ENCODE measurements around the gene HOXD1. TPM values are rescaled to one million over a fixed set of nuclear protein-coding genes. Genes with fewer than 3 reads are reported as not detected.

Gene HOXD1
- total RNA-seq, 2 donors from 2014 or later: 0.18 TPM

DNA sequence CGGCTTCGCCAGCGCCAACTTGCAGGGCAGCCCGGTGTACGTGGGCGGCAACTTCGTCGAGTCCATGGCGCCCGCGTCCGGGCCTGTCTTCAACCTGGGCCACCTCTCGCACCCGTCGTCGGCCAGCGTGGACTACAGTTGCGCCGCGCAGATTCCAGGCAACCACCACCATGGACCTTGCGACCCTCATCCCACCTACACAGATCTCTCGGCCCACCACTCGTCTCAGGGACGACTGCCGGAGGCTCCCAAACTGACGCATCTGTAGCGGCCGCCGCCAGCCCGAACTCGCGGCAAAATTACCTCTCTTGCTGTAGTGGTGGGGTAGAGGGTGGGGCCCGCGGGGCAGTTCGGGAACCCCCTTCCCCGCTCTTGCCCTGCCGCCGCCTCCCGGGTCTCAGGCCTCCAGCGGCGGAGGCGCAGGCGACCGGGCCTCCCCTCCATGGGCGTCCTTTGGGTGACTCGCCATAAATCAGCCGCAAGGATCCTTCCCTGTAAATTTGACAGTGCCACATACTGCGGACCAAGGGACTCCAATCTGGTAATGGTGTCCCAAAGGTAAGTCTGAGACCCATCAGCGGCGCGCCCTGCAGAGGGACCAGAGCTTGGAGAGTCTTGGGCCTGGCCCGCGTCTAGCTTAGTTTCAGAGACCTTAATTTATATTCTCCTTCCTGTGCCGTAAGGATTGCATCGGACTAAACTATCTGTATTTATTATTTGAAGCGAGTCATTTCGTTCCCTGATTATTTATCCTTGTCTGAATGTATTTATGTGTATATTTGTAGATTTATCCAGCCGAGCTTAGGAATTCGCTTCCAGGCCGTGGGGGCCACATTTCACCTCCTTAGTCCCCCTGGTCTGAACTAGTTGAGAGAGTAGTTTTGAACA is 16.2 kb upstream of the HOXD1 start:
- Mint-ChIP-seq H3K27ac (no peak overlapping the region), H3K9me3 (no peaks in the 10 kb centered on the region), H3K4me3 (peak overlapping the region; percentile 45), H3K27me3 (ENCODE audit: insufficient read depth) (peaks cover 100% of the 10 kb centered on the region), H3K4me1 (peaks cover 29% of the 10 kb centered on the region), H3K36me3 (ENCODE audit: low read depth) (no peaks in the 10 kb centered on the region)
- 8 to 10% methylated on average over 26 to 60 of the region's 60 CpGs for WGBS, 2 experiments (ENCODE audit: insufficient coverage in 1 of 2, insufficient read length in 1 of 2)
- DNase-seq: peak; percentile 75
- Histone ChIP-seq H3K4me3 (ENCODE audit: low read length) (no peak overlapping the region), H3K27ac (ENCODE audit: low read depth, low read length) (no peak overlapping the region), H3K9me3 (ENCODE audit: control insufficient read depth, low read length) (no peaks in the 10 kb centered on the region), H3K4me1 (ENCODE audit: control insufficient read depth, insufficient read depth, low read length) (peaks cover 16% of the 10 kb centered on the region), H3K27me3 (ENCODE audit: control insufficient read depth, insufficient read depth, low read length, poor library complexity, severe bottlenecking) (peaks cover 100% of the 10 kb centered on the region), H3K36me3 (ENCODE audit: control insufficient read depth, insufficient read depth, low read length) (no peaks in the 10 kb centered on the region), H3K9ac (ENCODE audit: extremely low read depth, low read length, poor library complexity, severe bottlenecking) (no peak overlapping the region)
- TF ChIP-seq, protein P1, sequence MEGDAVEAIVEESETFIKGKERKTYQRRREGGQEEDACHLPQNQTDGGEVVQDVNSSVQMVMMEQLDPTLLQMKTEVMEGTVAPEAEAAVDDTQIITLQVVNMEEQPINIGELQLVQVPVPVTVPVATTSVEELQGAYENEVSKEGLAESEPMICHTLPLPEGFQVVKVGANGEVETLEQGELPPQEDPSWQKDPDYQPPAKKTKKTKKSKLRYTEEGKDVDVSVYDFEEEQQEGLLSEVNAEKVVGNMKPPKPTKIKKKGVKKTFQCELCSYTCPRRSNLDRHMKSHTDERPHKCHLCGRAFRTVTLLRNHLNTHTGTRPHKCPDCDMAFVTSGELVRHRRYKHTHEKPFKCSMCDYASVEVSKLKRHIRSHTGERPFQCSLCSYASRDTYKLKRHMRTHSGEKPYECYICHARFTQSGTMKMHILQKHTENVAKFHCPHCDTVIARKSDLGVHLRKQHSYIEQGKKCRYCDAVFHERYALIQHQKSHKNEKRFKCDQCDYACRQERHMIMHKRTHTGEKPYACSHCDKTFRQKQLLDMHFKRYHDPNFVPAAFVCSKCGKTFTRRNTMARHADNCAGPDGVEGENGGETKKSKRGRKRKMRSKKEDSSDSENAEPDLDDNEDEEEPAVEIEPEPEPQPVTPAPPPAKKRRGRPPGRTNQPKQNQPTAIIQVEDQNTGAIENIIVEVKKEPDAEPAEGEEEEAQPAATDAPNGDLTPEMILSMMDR (conservative IDR thresholded peaks at IDR 0.05): no peak

GRCh38 chr2:176172895-176173566 is 15.4 kb upstream of the HOXD1 start:
- no peaks in the 10 kb centered on the region for H3K9me3 Mint-ChIP-seq
- Histone ChIP-seq H3K9me3 (ENCODE audit: control insufficient read depth, low read length) (no peaks in the 10 kb centered on the region), H3K36me3 (ENCODE audit: control insufficient read depth, insufficient read depth, low read length) (no peaks in the 10 kb centered on the region), H3K27me3 (ENCODE audit: control insufficient read depth, insufficient read depth, low read length, poor library complexity, severe bottlenecking) (peaks cover 100% of the 10 kb centered on the region), H3K4me3 (ENCODE audit: low read length) (no peak overlapping the region), H3K4me1 (ENCODE audit: control insufficient read depth, insufficient read depth, low read length) (peaks cover 16% of the 10 kb centered on the region), H3K27ac (ENCODE audit: low read depth, low read length) (no peak overlapping the region), H3K9ac (ENCODE audit: extremely low read depth, low read length, poor library complexity, severe bottlenecking) (no peak overlapping the region)
- peaks cover 100% of the 10 kb centered on the region for H3K27me3 Mint-ChIP-seq (ENCODE audit: insufficient read depth)
- H3K4me3 Mint-ChIP-seq: peak overlapping the region; percentile 45
- DNase-seq: no peak
- H3K36me3 Mint-ChIP-seq (ENCODE audit: low read depth): no peaks in the 10 kb centered on the region
- TF ChIP-seq, protein P1 (conservative IDR thresholded peaks at IDR 0.05): no peak
- H3K4me1 Mint-ChIP-seq: peaks cover 29% of the 10 kb centered on the region
- no peak overlapping the region for H3K27ac Mint-ChIP-seq
- WGBS, 2 experiments (ENCODE audit: insufficient coverage in 1 of 2, insufficient read length in 1 of 2): 10 to 19% methylated on average over 4 to 14 of the region's 14 CpGs

GRCh38 chr2:176173567-176174381 is 14.7 kb upstream of the HOXD1 start:
- no peaks in the 10 kb centered on the region for H3K36me3 ChIP-seq (ENCODE audit: control insufficient read depth, insufficient read depth, low read length)
- Mint-ChIP-seq H3K36me3 (ENCODE audit: low read depth) (no peaks in the 10 kb centered on the region), H3K27me3 (ENCODE audit: insufficient read depth) (peaks cover 100% of the 10 kb centered on the region), H3K9me3 (no peaks in the 10 kb centered on the region), H3K4me1 (peaks cover 29% of the 10 kb centered on the region), H3K4me3 (peak overlapping the region; percentile 56), H3K27ac (no peak overlapping the region)
- DNase-seq: no peak
- no peaks in the 10 kb centered on the region for H3K9me3 ChIP-seq (ENCODE audit: control insufficient read depth, low read length)
- H3K4me1 ChIP-seq (ENCODE audit: control insufficient read depth, insufficient read depth, low read length): peaks cover 16% of the 10 kb centered on the region
- H3K9ac ChIP-seq (ENCODE audit: extremely low read depth, low read length, poor library complexity, severe bottlenecking): no peak overlapping the region
- WGBS, 2 experiments (ENCODE audit: insufficient coverage in 1 of 2, insufficient read length in 1 of 2): 20% methylated on average over 6 of the region's 7 CpGs; no CpG with 5 or more reads in 1 of the 2 experiments
- peaks cover 100% of the 10 kb centered on the region for H3K27me3 ChIP-seq (ENCODE audit: control insufficient read depth, insufficient read depth, low read length, poor library complexity, severe bottlenecking)
- TF ChIP-seq, protein P1 (conservative IDR thresholded peaks at IDR 0.05): no peak
- H3K4me3 ChIP-seq (ENCODE audit: low read length): peak overlapping the region; percentile 68
- H3K27ac ChIP-seq (ENCODE audit: low read depth, low read length): no peak overlapping the region
